ENCODE measurements around the gene ELF3. TPM values are rescaled to one million over a fixed set of nuclear protein-coding genes. Genes with fewer than 3 reads are reported as not detected.

Gene ELF3
- total RNA-seq, 1 donor from 2014 or later: not detected

- no peak overlapping the region for H3K4me3 ChIP-seq (ENCODE audit: low read length in 3 of 3)
- H3K4me1 ChIP-seq (ENCODE audit: control insufficient read depth in 3 of 3, insufficient read depth in 3 of 3, low read length in 3 of 3): peaks cover 0 to 2% (median 0%) of the 10 kb centered on the region in 3 donors
- H3K9ac ChIP-seq (ENCODE audit: low read depth in 1 of 3, low read length in 3 of 3): no peak overlapping the region
- no peaks in the 10 kb centered on the region for H3K9me3 ChIP-seq (ENCODE audit: control insufficient read depth in 3 of 3, low read length in 3 of 3)
- H3K27ac ChIP-seq (ENCODE audit: low read depth, low read length): no peak overlapping the region
- H3K36me3 ChIP-seq (ENCODE audit: control insufficient read depth in 3 of 3, insufficient read depth in 3 of 3, low read length in 3 of 3): peaks cover 38 to 47% (median 39%) of the 10 kb centered on the region in 3 donors
- H3K27me3 ChIP-seq (ENCODE audit: control insufficient read depth in 3 of 3, insufficient read depth in 3 of 3, low read length in 3 of 3): no peaks in the 10 kb centered on the region
Measured at GRCh38 chr1:202007304-202007703, 3.1 kb upstream of the ELF3 start.

DNA sequence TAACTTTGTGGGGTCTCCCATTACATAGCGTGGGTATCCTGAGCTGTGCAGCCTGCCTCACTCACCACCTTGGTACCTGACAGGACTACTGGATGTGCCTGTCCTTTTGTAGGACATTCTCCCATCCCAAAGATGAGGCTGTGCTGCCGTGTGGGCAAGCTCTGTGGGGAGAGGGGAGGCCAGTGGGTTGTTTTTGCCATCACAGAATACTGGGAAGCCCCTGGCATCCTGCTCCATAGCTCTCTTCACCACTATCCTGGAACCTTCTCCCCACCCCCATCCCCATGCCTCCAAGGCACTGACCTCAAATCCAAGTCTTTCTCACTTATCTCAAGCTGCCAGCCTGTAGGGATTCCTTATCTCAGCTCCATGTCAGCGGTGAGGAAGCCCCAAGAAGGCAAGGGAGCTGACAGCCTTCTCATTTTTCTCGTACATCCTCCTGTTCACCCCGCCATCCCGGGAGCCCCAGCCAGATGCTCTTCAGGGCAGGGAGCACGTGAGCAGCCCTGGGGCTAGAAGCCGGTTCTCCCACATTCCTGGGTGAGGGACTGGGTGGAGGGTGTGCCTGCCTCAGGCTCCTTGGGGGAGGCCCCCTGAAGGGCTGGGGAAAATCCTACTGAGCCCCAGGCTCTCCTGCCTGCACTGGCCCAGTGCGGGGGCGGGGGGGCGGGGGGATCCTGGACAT lies 2.4 kb upstream of the ELF3 start:
- no peaks in the 10 kb centered on the region for H3K27me3 ChIP-seq (ENCODE audit: control insufficient read depth in 3 of 3, insufficient read depth in 3 of 3, low read length in 3 of 3)
- no peak overlapping the region for H3K9ac ChIP-seq (ENCODE audit: low read depth in 1 of 3, low read length in 3 of 3)
- H3K36me3 ChIP-seq (ENCODE audit: control insufficient read depth in 3 of 3, insufficient read depth in 3 of 3, low read length in 3 of 3): peaks cover 33 to 40% (median 33%) of the 10 kb centered on the region in 3 donors
- H3K9me3 ChIP-seq (ENCODE audit: control insufficient read depth in 3 of 3, low read length in 3 of 3): no peaks in the 10 kb centered on the region
- no peak overlapping the region for H3K27ac ChIP-seq (ENCODE audit: low read depth, low read length)
- H3K4me1 ChIP-seq (ENCODE audit: control insufficient read depth in 3 of 3, insufficient read depth in 3 of 3, low read length in 3 of 3): peaks cover 0 to 2% (median 0%) of the 10 kb centered on the region in 3 donors
- no peak overlapping the region for H3K4me3 ChIP-seq (ENCODE audit: low read length in 3 of 3)

GRCh38 chr1:202009326-202010179 lies 834 bp upstream of the ELF3 start:
- Histone ChIP-seq H3K9ac (ENCODE audit: low read depth in 1 of 3, low read length in 3 of 3) (no peak overlapping the region), H3K27ac (ENCODE audit: low read depth, low read length) (no peak overlapping the region), H3K4me1 (ENCODE audit: control insufficient read depth in 3 of 3, insufficient read depth in 3 of 3, low read length in 3 of 3) (peaks cover 0 to 2% (median 0%) of the 10 kb centered on the region in 3 donors), H3K27me3 (ENCODE audit: control insufficient read depth in 3 of 3, insufficient read depth in 3 of 3, low read length in 3 of 3) (no peaks in the 10 kb centered on the region), H3K4me3 (ENCODE audit: low read length in 3 of 3) (no peak overlapping the region), H3K9me3 (ENCODE audit: control insufficient read depth in 3 of 3, low read length in 3 of 3) (no peaks in the 10 kb centered on the region), H3K36me3 (ENCODE audit: control insufficient read depth in 3 of 3, insufficient read depth in 3 of 3, low read length in 3 of 3) (peaks cover 18 to 24% (median 20%) of the 10 kb centered on the region in 3 donors)

GRCh38 chr1:202011994-202012393 lies 1.6 kb downstream of the ELF3 start:
- H3K4me1 ChIP-seq (ENCODE audit: control insufficient read depth in 3 of 3, insufficient read depth in 3 of 3, low read length in 3 of 3): peaks cover 0 to 2% (median 0%) of the 10 kb centered on the region in 3 donors
- H3K27ac ChIP-seq (ENCODE audit: low read depth, low read length): no peak overlapping the region
- H3K27me3 ChIP-seq (ENCODE audit: control insufficient read depth in 3 of 3, insufficient read depth in 3 of 3, low read length in 3 of 3): no peaks in the 10 kb centered on the region
- H3K4me3 ChIP-seq (ENCODE audit: low read length in 3 of 3): no peak overlapping the region
- peaks cover 0 to 11% (median 5%) of the 10 kb centered on the region in 3 donors for H3K36me3 ChIP-seq (ENCODE audit: control insufficient read depth in 3 of 3, insufficient read depth in 3 of 3, low read length in 3 of 3)
- no peaks in the 10 kb centered on the region for H3K9me3 ChIP-seq (ENCODE audit: control insufficient read depth in 3 of 3, low read length in 3 of 3)
- no peak overlapping the region for H3K9ac ChIP-seq (ENCODE audit: low read depth in 1 of 3, low read length in 3 of 3)

GRCh38 chr1:202012544-202013478 lies 2.4 kb downstream of the ELF3 start:
- no peak overlapping the region for H3K9ac ChIP-seq (ENCODE audit: low read depth in 1 of 3, low read length in 3 of 3)
- no peak overlapping the region for H3K4me3 ChIP-seq (ENCODE audit: low read length in 3 of 3)
- H3K36me3 ChIP-seq (ENCODE audit: control insufficient read depth in 3 of 3, insufficient read depth in 3 of 3, low read length in 3 of 3): peaks cover 0 to 8% (median 0%) of the 10 kb centered on the region in 3 donors
- no peak overlapping the region for H3K27ac ChIP-seq (ENCODE audit: low read depth, low read length)
- H3K4me1 ChIP-seq (ENCODE audit: control insufficient read depth in 3 of 3, insufficient read depth in 3 of 3, low read length in 3 of 3): peaks cover 0 to 2% (median 0%) of the 10 kb centered on the region in 3 donors
- no peaks in the 10 kb centered on the region for H3K27me3 ChIP-seq (ENCODE audit: control insufficient read depth in 3 of 3, insufficient read depth in 3 of 3, low read length in 3 of 3)
- no peaks in the 10 kb centered on the region for H3K9me3 ChIP-seq (ENCODE audit: control insufficient read depth in 3 of 3, low read length in 3 of 3)

- Histone ChIP-seq H3K27me3 (ENCODE audit: control insufficient read depth in 3 of 3, insufficient read depth in 3 of 3, low read length in 3 of 3) (peaks cover 0 to 6% (median 0%) of the 10 kb centered on the region in 3 donors), H3K9ac (ENCODE audit: low read depth in 1 of 3, low read length in 3 of 3) (no peak overlapping the region), H3K9me3 (ENCODE audit: control insufficient read depth in 3 of 3, low read length in 3 of 3) (no peaks in the 10 kb centered on the region), H3K4me3 (ENCODE audit: low read length in 3 of 3) (no peak overlapping the region), H3K27ac (ENCODE audit: low read depth, low read length) (no peak overlapping the region), H3K4me1 (ENCODE audit: control insufficient read depth in 3 of 3, insufficient read depth in 3 of 3, low read length in 3 of 3) (peaks cover 0 to 2% (median 0%) of the 10 kb centered on the region in 3 donors), H3K36me3 (ENCODE audit: control insufficient read depth in 3 of 3, insufficient read depth in 3 of 3, low read length in 3 of 3) (peaks cover 0 to 7% (median 0%) of the 10 kb centered on the region in 3 donors)
Measured at GRCh38 chr1:202013603-202014002, 3.2 kb downstream of the ELF3 start.

GRCh38 chr1:202014060-202014459 lies 3.7 kb downstream of the ELF3 start:
- H3K9me3 ChIP-seq (ENCODE audit: control insufficient read depth in 3 of 3, low read length in 3 of 3): no peaks in the 10 kb centered on the region
- peaks cover 0 to 8% (median 0%) of the 10 kb centered on the region in 3 donors for H3K27me3 ChIP-seq (ENCODE audit: control insufficient read depth in 3 of 3, insufficient read depth in 3 of 3, low read length in 3 of 3)
- peaks cover 0 to 2% (median 0%) of the 10 kb centered on the region in 3 donors for H3K4me1 ChIP-seq (ENCODE audit: control insufficient read depth in 3 of 3, insufficient read depth in 3 of 3, low read length in 3 of 3)
- H3K9ac ChIP-seq (ENCODE audit: low read depth in 1 of 3, low read length in 3 of 3): no peak overlapping the region
- no peak overlapping the region for H3K4me3 ChIP-seq (ENCODE audit: low read length in 3 of 3)
- peaks cover 0 to 7% (median 0%) of the 10 kb centered on the region in 3 donors for H3K36me3 ChIP-seq (ENCODE audit: control insufficient read depth in 3 of 3, insufficient read depth in 3 of 3, low read length in 3 of 3)
- no peak overlapping the region for H3K27ac ChIP-seq (ENCODE audit: low read depth, low read length)

- H3K4me3 ChIP-seq (ENCODE audit: low read length in 3 of 3): no peak overlapping the region
- peaks cover 0 to 7% (median 0%) of the 10 kb centered on the region in 3 donors for H3K36me3 ChIP-seq (ENCODE audit: control insufficient read depth in 3 of 3, insufficient read depth in 3 of 3, low read length in 3 of 3)
- peaks cover 0 to 8% (median 0%) of the 10 kb centered on the region in 3 donors for H3K27me3 ChIP-seq (ENCODE audit: control insufficient read depth in 3 of 3, insufficient read depth in 3 of 3, low read length in 3 of 3)
- H3K9me3 ChIP-seq (ENCODE audit: control insufficient read depth in 3 of 3, low read length in 3 of 3): no peaks in the 10 kb centered on the region
- no peak overlapping the region for H3K27ac ChIP-seq (ENCODE audit: low read depth, low read length)
- no peaks in the 10 kb centered on the region for H3K4me1 ChIP-seq (ENCODE audit: control insufficient read depth in 3 of 3, insufficient read depth in 3 of 3, low read length in 3 of 3)
- H3K9ac ChIP-seq (ENCODE audit: low read depth in 1 of 3, low read length in 3 of 3): no peak overlapping the region
Measured at GRCh38 chr1:202014915-202015661, 4.7 kb downstream of the ELF3 start.

- Histone ChIP-seq H3K4me1 (ENCODE audit: control insufficient read depth in 3 of 3, insufficient read depth in 3 of 3, low read length in 3 of 3) (no peaks in the 10 kb centered on the region), H3K9ac (ENCODE audit: low read depth in 1 of 3, low read length in 3 of 3) (no peak overlapping the region), H3K27ac (ENCODE audit: low read depth, low read length) (no peak overlapping the region), H3K27me3 (ENCODE audit: control insufficient read depth in 3 of 3, insufficient read depth in 3 of 3, low read length in 3 of 3) (peaks cover 0 to 8% (median 0%) of the 10 kb centered on the region in 3 donors), H3K4me3 (ENCODE audit: low read length in 3 of 3) (no peak overlapping the region), H3K36me3 (ENCODE audit: control insufficient read depth in 3 of 3, insufficient read depth in 3 of 3, low read length in 3 of 3) (peaks cover 0 to 7% (median 0%) of the 10 kb centered on the region in 3 donors), H3K9me3 (ENCODE audit: control insufficient read depth in 3 of 3, low read length in 3 of 3) (no peaks in the 10 kb centered on the region)
Measured at GRCh38 chr1:202015662-202015937, 5.2 kb downstream of the ELF3 start.

Data from skeletal muscle tissue (tissue), 4 donors.